Heart left ventricle (tissue), 16 donors: Measurements from ENCODE around the gene AKAP12. TPM values are rescaled to one million over a fixed set of nuclear protein-coding genes. Genes with fewer than 3 reads are reported as not detected.
A peak's percentile ranks its signal among the peaks of the same experiment; 100 is the strongest.

Experiments
- ATAC-seq, 4 donors: fragments of 200-7000 bp; cut with Tn5 transposase; one replicate each; pipeline ENCODE4 v1.9.1; 2020 to 2022; ENCODE audit warnings: moderate library complexity in 4 of 4, mild to moderate bottlenecking in 3 of 4, moderate number of reproducible peaks in 1 of 4
- DNase-seq, 5 donors: peaks; one replicate each; pipeline ENCODE4 v3.0.0-alpha.2; 2020
- H3K27ac ChIP-seq, 12 donors: fragments of 200-600 bp; sonication (generic) in 4 of 12; one replicate each; pipeline versions ENCODE4 v1.5.0 to v1.8.0; 2016 to 2022; ENCODE audit warnings: mild to moderate bottlenecking in 2 of 12
- H3K27me3 ChIP-seq, 9 donors: fragments of 200-600 bp; sonication (generic) in 2 of 9; one replicate each; pipeline versions ENCODE4 v1.5.1 to v1.8.0; 2016 to 2022; ENCODE audit warnings: mild to moderate bottlenecking in 3 of 9
- H3K36me3 ChIP-seq, 9 donors: fragments of 200-600 bp; sonication (generic) in 2 of 9; one replicate each; pipeline versions ENCODE4 v1.5.0 to v1.8.0; 2018 to 2022; ENCODE audit warnings: mild to moderate bottlenecking in 2 of 9
- H3K4me1 ChIP-seq, 12 donors: fragments of 200-600 bp; sonication (generic) in 4 of 12; one replicate each; pipeline versions ENCODE4 v1.5.0 to v1.8.0; 2016 to 2022; ENCODE audit warnings: mild to moderate bottlenecking in 3 of 12
- H3K4me3 ChIP-seq, 12 donors: fragments of 200-600 bp; sonication (generic) in 4 of 12; one replicate each; pipeline versions ENCODE4 v1.5.0 to v1.8.0; 2017 to 2022; ENCODE audit warnings: mild to moderate bottlenecking in 9 of 12, moderate library complexity in 4 of 12
- H3K9me3 ChIP-seq, 12 donors: fragments of 200-600 bp; sonication (generic) in 4 of 12; one replicate each; pipeline versions ENCODE4 v1.5.0 to v1.8.0; 2016 to 2022; ENCODE audit warnings: mild to moderate bottlenecking in 1 of 12
- CTCF ChIP-seq, 12 donors: fragments of 200-600 bp; sonication (generic) in 4 of 12; IDR thresholded peaks; one replicate each; pipeline versions ENCODE4 v1.5.0 to v1.8.0; 2018 to 2022; ENCODE audit warnings: antibody characterized with exemption in 12 of 12, mild to moderate bottlenecking in 5 of 12
- POLR2A ChIP-seq, 2 donors: fragments of 450-650 bp; IDR thresholded peaks; one replicate each; pipeline ENCODE4 v1.6.1; 2017; ENCODE audit warnings: antibody characterized with exemption in 2 of 2, mild to moderate bottlenecking in 2 of 2, moderate library complexity in 2 of 2
- WGBS, 4 donors: extraction: QIAGEN DNeasy Blood & Tissue Kit in 2 of 4; methylation state at CpG; one replicate each; pipeline versions ENCODE4 v1.1.5 to v1.1.7; 2013 to 2018; 5-methylcytosine and 5-hydroxymethylcytosine counted together
- intact Hi-C, 10 donors: fragments of 100-400 bp; cut with DNase I; formaldehyde crosslinking; loops; one replicate each; pipeline versions ENCODE4 v1.11.1 to v1.14.2; 2022
- polyA plus RNA-seq, 2 donors: library from polyadenylated mRNA; stranded (reverse); fragments of 200-250 nt; gene quantifications; one replicate each; pipeline ENCODE4 v1.2.3, GENCODE V29; 2013
- total RNA-seq, 9 donors: library from RNA; depleted of rRNA in 2 of 9; stranded (reverse); fragments of >200 nt in 2 of 9; fragmentation: NEBNext Ultra II Directional in 3 of 9; extraction: Animal tissue kit (Norgen Biotek cat#: 25700) in 3 of 9; gene quantifications; one replicate each; pipeline versions ENCODE4 v1.1.0 to v1.2.4, GENCODE V29; 2016 to 2023
- donor health status: ischemic (EF 13 %, LVEDD 7.1; RV severe dilation, severe dysfunction).
- donor health status: healthy with polysubstance abuse.
- donor health status: DM: no; HTN: yes; CAD: no.
- donor health status: DM: no; HTN: no; CAD: no.
- donor health status: ischemic (EF 25% LVEDD 6.9; RV normal size, moderate dysfunction).
- donor health status: ischemic (EF 25% LVEDD 5.7; RV mildly dilated, moderate dysfunction).
- donor health status: healthy.
- donor health status: DM: yes; HTN: yes; CAD: no.
- donor health status: ischemic (EF 35%, LVEDD 5.7; RV mildly dilated, moderate dysfunction).
- donor health status: nonischemic (EF 11% LVEDD 7.7; RV severe dilation, severe dysfunction).
- donor health status: DM: yes; HTN: yes; CAD: no.
- donor health status: PGD.
- donor health status: ischemic (EF 29% LVEDD 5.4; RV normal size, mild dysfunction).
- donor health status: nonischemic (EF 23%, LVEDD 6.1; RV moderate dilation, normal function).

AKAP12 gene
- total and polyA plus RNA-seq, 11 donors, result 3.7 to 33.5 (median 13.8) TPM

- Histone ChIP-seq H3K27me3 (no peaks in the 10 kb centered on the region), H3K4me1 (peaks cover 12 to 60% (median 47%) of the 10 kb centered on the region in 12 donors), H3K9me3 (no peaks in the 10 kb centered on the region), H3K4me3 (peak overlapping the region; percentile 71 to 100 (median 94)), H3K36me3 (peaks cover 0 to 4% (median 0%) of the 10 kb centered on the region in 9 donors), H3K27ac (peak overlapping the region; percentile 96 to 100 (median 99))
- ATAC-seq, result peak in 3 of 4 donors; percentile 8 to 51 (median 39)
- 0 to 1% (median 0%) methylated on average over 2 to 78 of the region's 78 CpGs for WGBS, 4 donors
- intact Hi-C loops, result loop anchor here in 9 of 10 donors (1.0 to 10.0 kb wide), 8 partner anchors 46 to 1591 kb away; partner anchors contain the start of genes RMND1 (in 6 of the 9) and FBXO5 (in 1 of the 9)
- peak; percentile 83 to 92 (median 88) for DNase-seq
- no peak for TF ChIP-seq CTCF (IDR thresholded peaks at IDR 0.05)
- peak in 1 of 2 donors; percentile 17 for TF ChIP-seq POLR2A (IDR thresholded peaks at IDR 0.05)
Observed at GRCh38 chr6:151390851-151391470, 151.2 kb downstream of the AKAP12 start.

- TF ChIP-seq CTCF (IDR thresholded peaks at IDR 0.05) (no peak), POLR2A (IDR thresholded peaks at IDR 0.05) (no peak)
- Histone ChIP-seq H3K9me3 (no peaks in the 10 kb centered on the region), H3K27me3 (no peaks in the 10 kb centered on the region), H3K4me1 (peaks cover 12 to 67% (median 52%) of the 10 kb centered on the region in 12 donors), H3K27ac (peak within 1 kb of the TSS; percentile 96 to 100 (median 99)), H3K4me3 (peak within 1 kb of the TSS; percentile 71 to 100 (median 94)), H3K36me3 (peaks cover 0 to 4% (median 0%) of the 10 kb centered on the region in 9 donors)
- ATAC-seq (peak in 3 of 4 donors; percentile 2 to 18 (median 8)), DNase-seq (peak; percentile 70 to 84 (median 80))
- 1 to 2% (median 1%) methylated on average over 19 to 57 of the region's 57 CpGs for WGBS, 4 donors
- intact Hi-C loops, result loop anchor here in 8 of 10 donors (5.0 to 10.0 kb wide), 7 partner anchors 46 to 1591 kb away; partner anchors contain the start of genes RMND1 (in 4 of the 8) and FBXO5 (in 1 of the 8)
Observed at GRCh38 chr6:151391471-151392413, 152.0 kb downstream of the AKAP12 start, which contains the start of gene ZBTB2. Gene ZBTB2 (minus strand): TSS chr6:151391559. CDS start chr6:151373637, 17,922 bp downstream.

- TF ChIP-seq CTCF (IDR thresholded peaks at IDR 0.05) (no peak), POLR2A (IDR thresholded peaks at IDR 0.05) (no peak)
- Histone ChIP-seq H3K4me3 (peak overlapping the region in 10 of 12 donors; percentile 75 to 100 (median 96)), H3K36me3 (peaks cover 0 to 4% (median 0%) of the 10 kb centered on the region in 9 donors), H3K9me3 (no peaks in the 10 kb centered on the region), H3K27me3 (no peaks in the 10 kb centered on the region), H3K4me1 (peaks cover 12 to 70% (median 54%) of the 10 kb centered on the region in 12 donors), H3K27ac (peak overlapping the region in 10 of 12 donors; percentile 96 to 100 (median 100))
- WGBS, 4 donors, result 1 to 7% (median 4%) methylated on average over 3 of the region's 3 CpGs
- DNase-seq, result no peak
- intact Hi-C loops, result loop anchor here in 8 of 10 donors (5.0 to 10.0 kb wide), 7 partner anchors 45 to 1590 kb away; partner anchors contain the start of genes RMND1 (in 4 of the 8) and FBXO5 (in 1 of the 8)
- no peak for ATAC-seq
Observed at GRCh38 chr6:151392427-151392826, 152.7 kb downstream of the AKAP12 start.
